Neural cell (in vitro differentiated cells): Measurements from ENCODE around the gene HAO1.

Source experiments
- EP300 ChIP-seq: fragments of 450-650 bp; conservative IDR thresholded peaks from 2 replicates; pipeline ENCODE4 v1.6.1; 2014; ENCODE audit warnings: antibody characterized with exemption, mild to moderate bottlenecking, moderate library complexity; ENCODE audit not compliant: poor library complexity, severe bottlenecking
- EZH2 ChIP-seq: fragments of 200-600, 300-800 bp; shearing (Covaris generic), sonication (generic); IDR thresholded peaks from 2 replicates; pipeline ENCODE4 v1.6.1; 2014; ENCODE audit warnings: antibody characterized with exemption, low read length, borderline replicate concordance, mild to moderate bottlenecking; ENCODE audit not compliant: insufficient read depth, poor library complexity, severe bottlenecking
- MXI1 ChIP-seq: fragments of 450-650 bp; conservative IDR thresholded peaks from 2 replicates; pipeline ENCODE4 v1.6.1; 2014; ENCODE audit warnings: antibody characterized with exemption, mild to moderate bottlenecking; ENCODE audit not compliant: poor library complexity, severe bottlenecking
- POLR2AphosphoS5 ChIP-seq: IDR thresholded peaks from 2 replicates; pipeline ENCODE4 v1.6.1; 2012
- RAD21 ChIP-seq: fragments of 450-650 bp; conservative IDR thresholded peaks from 2 replicates; pipeline ENCODE4 v1.6.1; 2014; ENCODE audit warnings: antibody characterized with exemption, mild to moderate bottlenecking, moderate library complexity
- REST ChIP-seq: IDR thresholded peaks from 2 replicates; pipeline ENCODE4 v1.6.1; 2012; ENCODE audit warnings: borderline replicate concordance
- TAF1 ChIP-seq: IDR thresholded peaks from 2 replicates; pipeline ENCODE4 v1.6.1; 2012; ENCODE audit warnings: low read depth
- TF ChIP-seq, protein P1 (sequence below): fragments of 450-650 bp; IDR thresholded peaks from 2 replicates; pipeline ENCODE4 v1.5.1; 2014; ENCODE audit warnings: antibody characterized with exemption, mild to moderate bottlenecking, moderate library complexity; ENCODE audit not compliant: poor library complexity, severe bottlenecking

DNA sequence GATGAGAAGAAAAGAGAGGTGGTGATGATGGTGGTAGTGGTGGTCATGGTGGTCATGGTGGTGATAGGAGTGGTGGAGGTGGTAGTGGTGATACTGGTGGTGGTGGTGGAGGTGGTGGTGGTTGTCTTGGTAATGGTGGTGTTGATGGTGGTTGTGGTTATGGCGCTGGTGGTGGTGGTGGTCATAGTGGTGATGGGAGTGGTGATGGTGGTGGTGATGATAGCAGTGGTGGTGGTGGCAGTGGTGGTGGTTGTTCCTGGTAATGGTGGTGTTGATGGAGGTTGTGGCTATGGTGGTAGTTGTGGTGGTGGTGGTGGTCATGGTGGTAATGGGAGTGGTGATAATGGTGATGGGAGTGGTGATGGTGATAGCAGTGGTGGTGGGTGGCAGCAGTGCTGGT is 36.8 kb downstream of the HAO1 start:
- TF ChIP-seq, protein P1, sequence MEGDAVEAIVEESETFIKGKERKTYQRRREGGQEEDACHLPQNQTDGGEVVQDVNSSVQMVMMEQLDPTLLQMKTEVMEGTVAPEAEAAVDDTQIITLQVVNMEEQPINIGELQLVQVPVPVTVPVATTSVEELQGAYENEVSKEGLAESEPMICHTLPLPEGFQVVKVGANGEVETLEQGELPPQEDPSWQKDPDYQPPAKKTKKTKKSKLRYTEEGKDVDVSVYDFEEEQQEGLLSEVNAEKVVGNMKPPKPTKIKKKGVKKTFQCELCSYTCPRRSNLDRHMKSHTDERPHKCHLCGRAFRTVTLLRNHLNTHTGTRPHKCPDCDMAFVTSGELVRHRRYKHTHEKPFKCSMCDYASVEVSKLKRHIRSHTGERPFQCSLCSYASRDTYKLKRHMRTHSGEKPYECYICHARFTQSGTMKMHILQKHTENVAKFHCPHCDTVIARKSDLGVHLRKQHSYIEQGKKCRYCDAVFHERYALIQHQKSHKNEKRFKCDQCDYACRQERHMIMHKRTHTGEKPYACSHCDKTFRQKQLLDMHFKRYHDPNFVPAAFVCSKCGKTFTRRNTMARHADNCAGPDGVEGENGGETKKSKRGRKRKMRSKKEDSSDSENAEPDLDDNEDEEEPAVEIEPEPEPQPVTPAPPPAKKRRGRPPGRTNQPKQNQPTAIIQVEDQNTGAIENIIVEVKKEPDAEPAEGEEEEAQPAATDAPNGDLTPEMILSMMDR, result no peak
- TF ChIP-seq POLR2AphosphoS5 (no peak), REST (no peak), EP300 (no peak), RAD21 (no peak), EZH2 (no peak), TAF1 (no peak), MXI1 (no peak)
